Keratinocyte (primary cell): ENCODE results near the gene HORMAD2.

Source experiments
- CTCF ChIP-seq, 3 experiments: IDR thresholded peaks in 1 of 3; conservative IDR thresholded peaks in 1 of 3; optimal IDR thresholded peaks in 1 of 3; 2 replicates in 2 of 3; 3 replicates in 1 of 3; pipeline versions ENCODE3 to v1.5.1; 2011; ENCODE audit warnings: low read length in 3 of 3, mild to moderate bottlenecking in 3 of 3, moderate library complexity in 2 of 3, control low read depth in 1 of 3, inconsistent platforms in 1 of 3; ENCODE audit not compliant: insufficient read depth in 2 of 3; ENCODE audit errors: extremely low read depth in 1 of 3
- EZH2 ChIP-seq: IDR thresholded peaks from one replicate; pipeline ENCODE4 v1.6.1; 2012; ENCODE audit warnings: inconsistent platforms, mild to moderate bottlenecking, low read length, moderate library complexity

DNA sequence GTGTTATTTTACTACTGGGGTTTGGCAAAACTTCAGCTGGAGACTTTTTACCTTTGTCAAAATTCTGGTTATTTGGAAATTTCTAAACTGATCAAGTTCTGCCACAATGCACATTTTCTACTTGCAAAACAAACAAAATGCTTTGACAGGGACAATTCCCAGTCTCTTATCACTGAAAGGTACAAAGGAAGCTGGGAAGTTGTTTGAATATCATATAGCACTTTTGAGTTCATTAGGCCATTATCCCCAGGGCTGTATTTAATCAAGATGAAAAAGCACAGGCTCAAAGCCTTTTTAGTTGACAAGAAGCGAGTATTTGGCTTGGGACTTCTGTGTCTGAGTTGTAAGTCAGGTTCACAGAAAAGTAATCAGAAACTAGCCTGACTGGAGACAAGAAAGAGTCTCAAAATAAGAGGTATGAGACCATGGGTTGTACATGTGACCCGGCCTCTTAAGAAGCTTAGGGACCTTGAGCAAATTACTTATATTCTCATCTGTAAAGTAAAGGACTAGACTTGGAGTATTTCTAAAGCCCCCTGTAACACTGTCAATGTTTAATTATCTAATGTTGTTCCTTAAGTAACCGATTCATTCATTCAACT is 2.9 kb upstream of the HORMAD2 start:
- TF ChIP-seq EZH2, result no peak
- TF ChIP-seq CTCF (optimal IDR thresholded peaks at IDR 0.05 in 1 of 3, IDR thresholded peaks at IDR 0.05 in 1 of 3, conservative IDR thresholded peaks at IDR 0.05 in 1 of 3; ENCODE audit: extremely low read depth in 1 of 3, insufficient read depth in 2 of 3, low read length in 3 of 3), result no peak
